ENCODE results near the gene ASPSCR1. TPM values are rescaled to one million over a fixed set of nuclear protein-coding genes. Genes with fewer than 3 reads are reported as not detected.

ASPSCR1 gene
- total RNA-seq, 4 donors from 2014 or later = 24.0 to 44.7 (median 32.0) TPM

GRCh38 chr17:82062076-82062983 lies 84.9 kb downstream of the ASPSCR1 start:
- ATAC-seq = no peak
- no peak for TF ChIP-seq CTCF (IDR thresholded peaks at IDR 0.05 in 4 of 5, conservative IDR thresholded peaks at IDR 0.05 in 1 of 5)
- no peak for TF ChIP-seq POLR2A (IDR thresholded peaks at IDR 0.05)
- intact Hi-C loops (cut with DNase I; ENCODE audit: low total_unique reads) = no loop called here

GRCh38 chr17:82062984-82063368 lies 85.5 kb downstream of the ASPSCR1 start:
- no peaks in the 10 kb centered on the region for H3K9me3 ChIP-seq
- no peaks in the 10 kb centered on the region for H3K27me3 ChIP-seq
- no peak for ATAC-seq
- intact Hi-C loops (cut with DNase I; ENCODE audit: low total_unique reads) = no loop called here
- H3K4me1 ChIP-seq = peaks cover 13 to 27% of the 10 kb centered on the region in 2 donors
- peaks cover 0 to 50% of the 10 kb centered on the region in 2 donors for H3K36me3 ChIP-seq
- in situ Hi-C loops (cut with MboI; ENCODE audit: low sequenced_read_pairs in 4 of 4) = no loop called here
- TF ChIP-seq POLR2A (IDR thresholded peaks at IDR 0.05) (no peak), CTCF (IDR thresholded peaks at IDR 0.05 in 4 of 5, conservative IDR thresholded peaks at IDR 0.05 in 1 of 5) (no peak)
- H3K4me3 ChIP-seq = no peak overlapping the region
- DNase-seq = no peak
- H3K27ac ChIP-seq = no peak overlapping the region

More at GRCh38 chr17:82062076-82062983, 84.9 kb downstream of the ASPSCR1 start:
- peaks cover 13 to 27% of the 10 kb centered on the region in 2 donors for H3K4me1 ChIP-seq
- in situ Hi-C loops (cut with MboI; ENCODE audit: low sequenced_read_pairs in 4 of 4) = no loop called here
- H3K27me3 ChIP-seq = no peaks in the 10 kb centered on the region
- peaks cover 0 to 56% of the 10 kb centered on the region in 2 donors for H3K36me3 ChIP-seq
- no peak for DNase-seq
- no peak overlapping the region for H3K4me3 ChIP-seq
- no peak overlapping the region for H3K27ac ChIP-seq
- no peaks in the 10 kb centered on the region for H3K9me3 ChIP-seq

DNA sequence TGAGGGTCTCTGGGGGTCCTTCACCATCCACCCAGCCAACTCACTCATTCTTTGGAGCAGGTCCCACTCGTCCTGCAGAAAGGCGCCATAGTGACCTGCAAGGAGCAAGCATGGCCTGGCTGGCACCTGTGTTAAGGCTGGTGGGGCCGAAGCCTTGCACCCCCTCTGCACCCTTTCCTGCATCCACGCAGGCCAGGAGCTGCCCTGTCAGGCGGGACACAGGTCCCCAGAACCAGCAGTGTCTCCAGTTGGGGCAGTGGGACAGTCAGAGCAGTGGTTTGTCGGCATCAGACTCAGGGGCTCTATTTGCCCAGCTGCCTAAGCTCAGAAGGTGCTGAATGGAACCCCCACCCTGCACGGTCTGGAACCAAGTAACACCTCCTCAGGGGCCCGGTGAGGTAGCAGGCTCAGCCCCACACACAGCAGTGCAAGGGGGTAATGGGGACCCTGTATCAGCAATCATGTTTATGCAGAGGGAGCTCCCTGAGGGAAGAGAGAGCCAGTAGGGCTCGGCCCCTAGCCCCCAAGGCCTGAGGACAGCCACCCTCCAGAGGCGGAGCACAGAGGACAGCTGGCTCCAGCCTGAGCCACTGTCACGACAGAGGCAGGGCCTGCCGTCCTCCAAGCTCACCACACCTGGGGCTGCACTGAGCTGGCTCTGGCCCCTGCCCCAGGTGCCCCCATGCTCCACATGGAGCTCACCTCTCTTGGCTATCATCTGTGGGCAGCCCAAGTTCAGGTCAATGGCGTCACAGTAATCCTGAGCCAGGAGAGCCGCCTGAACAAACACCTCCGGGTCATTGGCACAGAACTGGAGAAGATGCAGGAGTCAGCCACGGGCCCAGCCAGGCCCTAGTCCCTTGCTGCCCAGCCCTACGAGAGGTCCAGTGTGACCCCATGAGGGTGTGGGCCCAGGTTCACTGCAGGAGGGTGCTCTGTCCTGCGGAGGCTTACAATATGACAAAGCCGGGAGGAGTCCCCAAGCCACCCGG lies 86.3 kb downstream of the ASPSCR1 start:
- H3K4me3 ChIP-seq = peak overlapping the region in 2 of 4 donors; percentile 90
- no peak for ATAC-seq
- peaks cover 0 to 42% of the 10 kb centered on the region in 2 donors for H3K36me3 ChIP-seq
- peak overlapping the region in 1 of 4 donors; percentile 93 for H3K27ac ChIP-seq
- no peaks in the 10 kb centered on the region for H3K27me3 ChIP-seq
- in situ Hi-C loops (cut with MboI; ENCODE audit: low sequenced_read_pairs in 4 of 4) = no loop called here
- no peak for DNase-seq
- TF ChIP-seq CTCF (IDR thresholded peaks at IDR 0.05 in 4 of 5, conservative IDR thresholded peaks at IDR 0.05 in 1 of 5) (no peak), POLR2A (IDR thresholded peaks at IDR 0.05) (no peak)
- H3K9me3 ChIP-seq = no peaks in the 10 kb centered on the region
- peaks cover 13 to 27% of the 10 kb centered on the region in 2 donors for H3K4me1 ChIP-seq
- intact Hi-C loops (cut with DNase I; ENCODE audit: low total_unique reads) = no loop called here

DNA sequence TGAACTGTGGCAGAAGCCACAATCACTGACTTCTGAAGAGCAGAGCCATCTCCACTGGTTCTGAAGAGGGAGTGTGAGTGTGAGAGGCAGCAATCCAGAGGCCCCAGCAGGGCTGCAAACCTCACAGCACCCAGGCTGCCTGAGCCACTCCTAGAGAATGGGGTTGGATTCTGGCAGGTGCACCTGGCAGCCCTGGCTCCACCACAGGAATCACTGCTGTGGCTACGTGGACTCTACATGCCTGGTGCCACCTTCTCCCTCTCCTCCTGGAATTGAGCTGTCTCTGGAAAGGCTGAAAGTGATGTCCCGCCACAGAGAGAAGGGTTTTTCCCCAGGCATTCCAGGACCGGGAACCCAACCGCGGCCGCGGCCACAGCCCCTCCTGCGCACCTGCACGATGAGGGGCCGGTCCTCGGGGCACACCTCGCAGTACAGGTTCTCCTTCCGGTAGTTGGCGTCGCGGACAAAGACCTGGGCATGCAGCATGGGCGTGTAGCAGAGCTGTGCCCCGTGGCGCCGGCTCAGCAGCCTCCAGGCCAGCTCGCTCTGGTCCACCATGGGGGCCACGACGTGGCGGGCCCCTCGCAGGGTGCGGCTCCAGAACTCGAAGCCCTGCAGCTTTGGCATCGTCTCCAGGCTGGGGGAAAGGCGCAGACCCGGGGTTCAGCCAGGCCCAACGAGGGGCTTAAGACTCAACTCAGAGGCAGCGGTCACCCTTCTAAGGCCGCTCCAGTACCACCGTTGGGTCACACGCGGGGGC lies 87.2 kb downstream of the ASPSCR1 start:
- DNase-seq = no peak
- Histone ChIP-seq H3K36me3 (peaks cover 0 to 36% of the 10 kb centered on the region in 2 donors), H3K27ac (peak overlapping the region; percentile 80 to 93 (median 84)), H3K27me3 (no peaks in the 10 kb centered on the region), H3K4me3 (peak overlapping the region; percentile 87 to 96 (median 90)), H3K9me3 (no peaks in the 10 kb centered on the region), H3K4me1 (peaks cover 13 to 27% of the 10 kb centered on the region in 2 donors)
- no peak for ATAC-seq
- intact Hi-C loops (cut with DNase I; ENCODE audit: low total_unique reads) (no loop called here), in situ Hi-C loops (cut with MboI; ENCODE audit: low sequenced_read_pairs in 4 of 4) (no loop called here)
- no peak for TF ChIP-seq CTCF (IDR thresholded peaks at IDR 0.05 in 4 of 5, conservative IDR thresholded peaks at IDR 0.05 in 1 of 5)
